HG02970 (cell line): Measurements from ENCODE around the gene SERTAD1.
"Not testable (repeated sequence)": the region's sequence is repeated elsewhere in the genome, so short reads cannot be mapped to it uniquely, and the experiment has no call there.

Experiments
- ATAC-seq: cut with Tn5 transposase; IDR thresholded peaks from one replicate; pipeline ENCODE4 v1.9.1; 2021; ENCODE audit warnings: mild to moderate bottlenecking, moderate library complexity, moderate number of reproducible peaks; ENCODE audit not compliant: unreplicated experiment, low FRiP score

The SERTAD1 gene

GRCh38 chr19:40423938-40424337, 1.9 kb downstream of the SERTAD1 start:
- no peak for ATAC-seq

GRCh38 chr19:40422748-40423566, 2.8 kb downstream of the SERTAD1 start:
- no peak for ATAC-seq

GRCh38 chr19:40421993-40422747, 3.6 kb downstream of the SERTAD1 start:
- no peak for ATAC-seq

GRCh38 chr19:40420766-40421765, 4.7 kb downstream of the SERTAD1 start:
- ATAC-seq, result peak; percentile 31

GRCh38 chr19:40420451-40420765, 5.4 kb downstream of the SERTAD1 start:
- ATAC-seq, result no peak

- no peak for ATAC-seq
Measured at GRCh38 chr19:40419780-40420179, 6.0 kb downstream of the SERTAD1 start.

GRCh38 chr19:40419066-40419612, 6.7 kb downstream of the SERTAD1 start:
- ATAC-seq, result no peak

- no peak for ATAC-seq
Measured at GRCh38 chr19:40418040-40418439, 7.8 kb downstream of the SERTAD1 start.

GRCh38 chr19:40417643-40417981, 8.2 kb downstream of the SERTAD1 start:
- ATAC-seq, result no peak

GRCh38 chr19:40416918-40417642, 8.7 kb downstream of the SERTAD1 start:
- no peak for ATAC-seq

GRCh38 chr19:40415768-40416167, 10.0 kb downstream of the SERTAD1 start:
- ATAC-seq, result no peak

- ATAC-seq, result no peak
Measured at GRCh38 chr19:40414542-40415535, 11.0 kb downstream of the SERTAD1 start.

- ATAC-seq, result no peak
Measured at GRCh38 chr19:40413291-40413845, 12.4 kb downstream of the SERTAD1 start, which contains the start of gene PRX. PRX (minus strand) TSS chr19:40413378; CDS start chr19:40407932, 5,446 bp downstream.

GRCh38 chr19:40412866-40413265, 12.9 kb downstream of the SERTAD1 start:
- ATAC-seq, result no peak

GRCh38 chr19:40411958-40412499, 13.8 kb downstream of the SERTAD1 start:
- no peak for ATAC-seq

GRCh38 chr19:40411125-40411842, 14.5 kb downstream of the SERTAD1 start:
- no peak for ATAC-seq

- ATAC-seq, result no peak
Measured at GRCh38 chr19:40410030-40410389, 15.8 kb downstream of the SERTAD1 start.

GRCh38 chr19:40408598-40408925, 17.2 kb downstream of the SERTAD1 start:
- ATAC-seq, result not testable (repeated sequence)
